GM23248 (cell line): Measurements from ENCODE around the gene FUT8.

ENCODE experiments used
- EZH2 ChIP-seq: fragments of 200-600 bp; sonication (generic); IDR thresholded peaks from 2 replicates; pipeline ENCODE4 v1.6.1; 2018; ENCODE audit warnings: antibody characterized with exemption, mild to moderate bottlenecking; ENCODE audit not compliant: insufficient read depth, poor library complexity, severe bottlenecking
- EZH2phosphoT487 ChIP-seq: fragments of 200-600 bp; sonication (generic); IDR thresholded peaks from 2 replicates; pipeline ENCODE4 v1.6.1; 2018; ENCODE audit warnings: antibody characterized with exemption, moderate library complexity, mild to moderate bottlenecking, low read depth; ENCODE audit not compliant: insufficient read depth

- TF ChIP-seq EZH2 (no peak), EZH2phosphoT487 (no peak)
Observed at GRCh38 chr14:65631040-65631439, 218.5 kb downstream of the FUT8 start.
